Effector CD4-positive, alpha-beta T cell (primary cell): ENCODE results near the gene ZRANB1.
"Not testable (repeated sequence)": the region's sequence is repeated elsewhere in the genome, so short reads cannot be mapped to it uniquely, and the experiment has no call there.

Experiments
- DNase-seq: peaks from one replicate; pipeline ENCODE4 v3.0.0-alpha.2; 2020

Gene ZRANB1

DNA sequence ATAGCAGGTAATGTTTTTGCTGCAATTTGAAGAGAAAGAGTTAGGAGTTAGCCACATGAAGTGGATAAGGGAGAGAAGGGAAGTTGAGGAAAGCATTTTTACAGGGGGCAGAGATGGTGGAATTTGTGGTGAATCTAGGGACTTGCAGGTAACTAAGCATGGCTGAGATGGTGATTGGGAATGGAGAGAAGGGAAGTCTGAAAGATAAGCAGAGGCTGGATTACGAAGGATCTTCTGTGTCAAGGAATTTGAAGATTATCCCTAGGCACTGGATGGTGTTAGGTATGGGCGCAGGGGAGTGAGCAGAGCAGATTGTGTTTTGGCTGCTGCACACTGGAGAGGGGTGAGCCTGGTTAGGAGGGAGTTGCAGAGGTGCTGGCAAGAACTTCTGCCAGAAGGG lies 25.3 kb downstream of the ZRANB1 start:
- DNase-seq = no peak

DNA sequence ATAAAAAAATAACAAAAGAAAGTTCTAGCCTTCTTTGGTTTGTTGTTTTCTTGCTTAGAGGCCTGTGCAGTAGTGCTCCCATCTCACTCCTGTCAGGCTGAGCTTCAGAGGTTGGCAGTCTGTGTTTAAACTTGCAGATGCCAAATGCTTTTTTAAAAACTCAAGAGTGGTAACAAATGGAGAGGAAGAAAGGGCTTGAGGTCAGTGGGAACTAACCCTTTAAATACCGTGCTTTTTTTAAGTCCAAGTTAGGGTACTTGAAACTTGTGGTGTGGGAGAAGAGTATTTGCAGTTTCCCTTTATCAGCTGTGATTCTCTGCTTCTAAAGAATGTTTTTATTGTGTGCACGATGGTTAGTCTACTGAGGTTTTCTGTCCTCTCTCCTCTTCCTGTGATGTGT lies 29.4 kb downstream of the ZRANB1 start:
- DNase-seq = no peak

DNA sequence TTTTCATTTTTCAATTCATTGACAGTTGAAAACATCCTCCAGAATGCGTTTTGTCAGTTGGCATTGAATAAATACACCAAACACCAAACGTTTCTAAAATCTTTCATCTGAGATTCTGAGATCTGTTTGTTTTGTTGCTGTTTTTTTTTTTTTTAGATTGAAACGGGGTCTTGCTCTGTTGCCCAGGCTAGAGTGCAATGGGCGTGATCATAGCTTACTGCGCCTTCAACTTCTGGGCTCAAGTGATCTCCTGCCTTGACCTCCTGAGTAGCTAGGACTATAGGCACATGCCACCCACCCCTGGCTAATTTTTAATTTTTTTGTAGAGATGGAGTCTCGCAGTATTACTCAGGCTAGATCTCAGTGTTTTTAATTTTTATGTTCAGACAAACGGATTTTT lies 30.7 kb downstream of the ZRANB1 start:
- no peak for DNase-seq

DNA sequence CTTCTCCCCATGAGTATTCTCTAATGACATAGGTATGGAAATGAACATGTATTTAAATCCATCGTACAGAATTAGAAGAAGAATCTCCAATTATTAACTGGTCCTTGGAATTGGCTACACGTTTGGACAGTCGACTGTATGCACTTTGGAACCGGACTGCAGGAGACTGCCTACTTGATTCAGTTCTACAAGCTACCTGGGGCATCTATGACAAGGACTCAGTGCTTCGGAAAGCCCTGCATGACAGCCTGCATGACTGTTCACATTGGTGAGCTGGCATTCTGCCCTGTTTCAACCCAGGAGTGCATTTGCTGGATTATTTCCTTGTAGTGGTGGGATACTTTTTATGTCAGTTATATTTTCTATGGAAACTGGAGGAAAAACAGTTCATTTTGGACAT lies 32.2 kb downstream of the ZRANB1 start:
- DNase-seq = no peak

DNA sequence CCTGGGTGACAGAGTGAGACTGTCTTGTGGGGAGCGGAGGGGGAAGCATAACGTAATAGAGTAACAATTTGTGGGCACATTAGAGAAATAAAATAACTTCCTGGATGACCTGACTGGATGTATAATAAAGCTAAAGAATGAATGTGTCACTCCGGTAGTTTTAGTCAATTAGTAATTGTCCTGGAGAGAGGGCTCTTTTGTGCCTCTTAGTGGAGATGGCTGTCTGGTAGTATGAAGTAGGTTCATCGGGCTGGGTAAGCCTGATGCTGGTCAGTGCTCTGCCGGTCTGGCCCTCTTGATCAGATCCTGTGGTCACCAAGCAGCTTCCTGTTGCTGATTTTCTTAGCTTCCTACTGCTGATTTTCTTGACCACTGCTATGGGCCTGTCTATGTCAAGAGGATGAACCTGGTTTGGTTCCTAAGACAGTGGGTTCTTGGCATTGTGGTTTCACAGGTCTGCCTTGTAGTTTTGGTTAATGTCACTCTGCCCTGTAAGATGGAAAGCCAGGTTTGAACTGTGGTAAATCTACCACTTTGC lies 34.1 kb downstream of the ZRANB1 start:
- no peak for DNase-seq

DNA sequence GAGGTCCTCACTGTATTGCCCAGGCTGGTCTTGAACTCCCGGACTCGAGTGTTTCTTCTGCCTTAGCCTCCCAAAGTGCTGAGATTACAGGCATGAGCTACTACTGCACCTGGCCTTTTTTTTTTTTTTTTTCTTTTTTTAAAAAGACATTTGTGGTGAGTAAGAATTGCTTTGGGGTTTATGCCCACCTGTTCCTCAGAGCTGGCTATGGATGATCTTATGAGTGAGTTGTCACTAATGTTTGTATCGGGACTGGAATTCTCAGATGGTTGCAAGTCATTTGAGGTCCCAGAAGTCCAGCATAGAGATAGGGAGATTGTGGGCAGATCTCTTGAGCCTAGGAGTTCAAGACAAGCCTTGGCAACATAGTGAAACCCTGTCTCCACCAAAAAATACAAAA lies 35.2 kb downstream of the ZRANB1 start:
- DNase-seq = no peak

DNA sequence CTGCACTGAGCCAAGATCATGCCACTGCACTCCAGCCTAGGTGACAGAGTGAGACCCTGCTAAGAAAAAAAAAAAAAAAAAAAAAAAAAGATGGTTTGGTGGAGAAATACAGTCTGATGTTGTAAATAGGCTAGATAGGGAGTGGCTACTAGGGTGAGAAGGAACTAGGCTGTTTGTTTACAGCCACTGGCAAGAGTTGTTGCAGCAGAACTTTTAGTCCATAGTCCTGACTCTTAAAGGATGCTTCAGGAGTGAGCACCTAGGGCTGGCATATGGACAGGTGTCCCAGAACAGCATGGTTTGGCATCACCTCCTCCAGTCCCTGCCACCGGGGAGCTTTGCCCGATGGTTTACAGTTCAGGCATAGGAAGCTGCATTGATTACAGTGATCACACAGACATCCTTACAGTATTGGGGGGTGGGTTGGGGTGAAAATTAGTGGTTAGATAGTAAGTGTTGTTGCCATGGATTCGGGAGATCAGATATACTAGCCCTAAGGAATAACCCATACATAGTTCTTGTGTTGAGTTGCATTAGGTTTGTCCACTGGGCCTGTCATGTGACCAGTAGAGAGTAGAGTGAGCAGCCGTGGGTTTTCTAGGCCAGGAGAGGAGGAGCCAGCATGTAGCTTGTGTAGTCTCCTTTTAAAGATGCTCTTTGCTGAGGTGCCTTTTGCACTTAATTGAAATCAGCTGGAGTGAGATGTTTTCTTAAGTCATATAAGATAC lies 35.9 kb downstream of the ZRANB1 start:
- no peak for DNase-seq

DNA sequence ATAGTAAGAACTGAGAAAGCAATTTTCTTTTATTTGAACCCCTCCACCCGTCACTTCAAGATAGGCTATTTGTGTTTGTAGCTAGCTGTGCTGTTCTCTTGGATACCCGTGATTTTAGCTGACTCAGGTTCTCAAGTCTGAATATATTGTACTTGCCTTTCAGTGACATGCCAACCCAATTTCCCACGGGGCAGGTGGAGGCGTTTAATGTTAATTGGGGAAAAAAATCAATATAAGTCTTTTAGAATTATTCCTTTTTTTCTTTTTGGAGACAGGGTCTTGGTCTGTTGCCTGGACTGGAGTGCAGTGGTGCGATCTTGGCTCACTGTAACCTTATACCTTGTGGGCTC lies 36.4 kb downstream of the ZRANB1 start:
- no peak for DNase-seq

DNA sequence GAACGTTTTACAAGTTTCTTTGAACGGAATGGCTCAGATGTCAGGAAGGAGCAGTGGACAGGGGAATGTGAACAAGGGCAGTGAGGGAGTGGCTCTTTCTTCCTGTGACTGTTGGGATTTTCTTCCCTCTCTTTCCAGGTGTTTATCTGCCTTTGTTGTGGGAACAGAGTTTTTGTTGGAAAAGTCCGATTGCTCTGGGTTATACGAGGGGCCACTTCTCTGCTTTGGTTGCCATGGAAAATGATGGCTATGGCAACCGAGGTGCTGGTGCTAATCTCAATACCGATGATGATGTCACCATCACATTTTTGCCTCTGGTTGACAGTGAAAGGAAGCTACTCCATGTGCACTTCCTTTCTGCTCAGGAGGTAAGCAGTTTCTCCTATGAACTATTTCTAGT lies 41.4 kb downstream of the ZRANB1 start:
- DNase-seq = no peak

DNA sequence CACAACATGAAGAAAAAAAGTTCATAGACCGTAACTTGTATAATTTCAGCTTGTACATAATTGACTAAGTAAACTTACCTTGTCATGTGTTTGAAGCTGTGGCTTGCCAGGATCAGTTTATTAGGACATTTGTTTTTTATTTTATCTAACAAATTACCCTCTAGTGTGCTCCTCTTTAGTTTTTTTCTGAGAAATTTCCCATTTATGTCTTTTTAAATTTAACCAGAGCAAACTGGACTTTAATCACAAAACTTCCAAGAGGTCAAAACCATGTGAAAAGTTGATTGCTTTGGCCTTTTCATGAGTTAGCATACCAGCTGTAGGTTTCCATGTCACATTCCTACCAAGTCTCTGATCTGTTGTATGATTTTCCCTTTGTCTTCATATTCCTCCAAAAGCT lies 42.5 kb downstream of the ZRANB1 start:
- DNase-seq = no peak

DNA sequence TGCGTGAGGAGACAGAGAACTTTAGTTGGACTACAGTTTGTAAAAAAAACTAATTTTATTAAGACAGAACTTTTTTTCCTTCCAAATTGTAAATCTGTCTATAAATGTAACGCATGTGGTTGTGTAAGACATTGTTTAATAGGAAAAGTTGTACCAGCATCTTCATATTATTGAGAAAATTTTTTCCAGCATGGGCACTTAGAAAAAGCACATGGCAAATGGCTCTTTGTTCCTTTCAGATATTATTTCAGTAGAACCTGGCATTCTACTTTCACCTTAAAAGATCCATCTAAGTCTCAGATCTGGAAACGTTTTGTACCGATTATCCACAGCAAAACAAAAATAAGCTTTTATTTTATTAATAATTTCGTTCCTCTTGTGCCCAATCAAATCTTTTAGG lies 43.2 kb downstream of the ZRANB1 start:
- no peak for DNase-seq

DNA sequence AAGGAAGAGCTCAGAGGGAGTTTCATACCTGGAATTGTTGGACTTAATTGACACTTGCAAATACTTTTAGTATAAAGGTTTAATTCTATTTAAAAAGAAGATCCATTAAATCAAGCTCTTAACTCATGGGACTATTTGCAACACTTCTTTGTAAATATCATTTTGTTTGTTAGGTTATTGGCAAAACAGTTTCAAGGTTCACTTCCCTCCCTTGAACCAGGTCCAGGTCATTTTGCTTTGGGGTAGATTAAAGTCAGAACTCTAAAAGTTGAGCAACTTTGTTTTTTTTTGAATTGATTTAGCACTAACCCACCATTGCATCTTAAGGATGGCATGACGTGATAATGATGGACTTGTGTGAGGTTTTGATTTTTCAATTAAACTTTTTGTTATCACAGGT lies 45.9 kb downstream of the ZRANB1 start:
- no peak for DNase-seq

DNA sequence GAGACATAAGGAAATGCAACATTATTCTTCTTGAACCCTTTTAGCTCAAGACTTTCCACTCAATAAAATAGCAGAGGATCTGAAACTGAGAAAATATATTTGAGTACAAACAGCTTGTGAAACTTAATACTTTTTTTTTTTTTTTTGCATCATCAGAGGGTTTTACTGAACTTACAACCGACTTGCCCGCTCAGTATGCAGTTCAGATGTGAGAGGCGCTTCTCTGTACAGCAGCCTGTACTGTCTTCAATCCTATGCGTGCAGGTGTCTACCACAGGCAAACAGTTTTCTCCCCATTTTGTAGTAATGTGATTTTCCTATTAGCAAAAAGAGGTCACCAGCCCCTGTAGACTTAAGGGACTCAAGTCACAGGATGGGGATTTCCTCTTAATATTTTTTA lies 46.8 kb downstream of the ZRANB1 start:
- DNase-seq = not testable (repeated sequence)

DNA sequence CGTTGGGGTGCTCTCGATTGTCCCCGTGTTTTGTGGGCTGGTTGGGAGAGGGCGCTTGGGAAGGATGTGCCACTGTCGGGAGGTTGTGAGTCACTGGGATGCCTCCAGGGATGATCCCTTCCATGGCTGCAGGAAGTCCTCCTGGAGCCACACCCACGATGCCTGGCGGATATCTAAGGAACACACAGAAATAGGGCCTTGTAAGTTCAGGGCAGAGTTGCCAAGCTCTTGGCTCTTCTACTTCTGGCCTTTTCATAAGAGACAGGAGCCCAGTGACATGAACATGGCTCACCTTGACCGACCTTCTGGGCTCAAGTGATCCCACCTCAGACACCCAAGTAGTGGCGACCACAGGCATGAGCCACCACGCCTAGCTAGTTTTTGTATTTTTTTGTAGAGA lies 47.6 kb downstream of the ZRANB1 start:
- no peak for DNase-seq

DNA sequence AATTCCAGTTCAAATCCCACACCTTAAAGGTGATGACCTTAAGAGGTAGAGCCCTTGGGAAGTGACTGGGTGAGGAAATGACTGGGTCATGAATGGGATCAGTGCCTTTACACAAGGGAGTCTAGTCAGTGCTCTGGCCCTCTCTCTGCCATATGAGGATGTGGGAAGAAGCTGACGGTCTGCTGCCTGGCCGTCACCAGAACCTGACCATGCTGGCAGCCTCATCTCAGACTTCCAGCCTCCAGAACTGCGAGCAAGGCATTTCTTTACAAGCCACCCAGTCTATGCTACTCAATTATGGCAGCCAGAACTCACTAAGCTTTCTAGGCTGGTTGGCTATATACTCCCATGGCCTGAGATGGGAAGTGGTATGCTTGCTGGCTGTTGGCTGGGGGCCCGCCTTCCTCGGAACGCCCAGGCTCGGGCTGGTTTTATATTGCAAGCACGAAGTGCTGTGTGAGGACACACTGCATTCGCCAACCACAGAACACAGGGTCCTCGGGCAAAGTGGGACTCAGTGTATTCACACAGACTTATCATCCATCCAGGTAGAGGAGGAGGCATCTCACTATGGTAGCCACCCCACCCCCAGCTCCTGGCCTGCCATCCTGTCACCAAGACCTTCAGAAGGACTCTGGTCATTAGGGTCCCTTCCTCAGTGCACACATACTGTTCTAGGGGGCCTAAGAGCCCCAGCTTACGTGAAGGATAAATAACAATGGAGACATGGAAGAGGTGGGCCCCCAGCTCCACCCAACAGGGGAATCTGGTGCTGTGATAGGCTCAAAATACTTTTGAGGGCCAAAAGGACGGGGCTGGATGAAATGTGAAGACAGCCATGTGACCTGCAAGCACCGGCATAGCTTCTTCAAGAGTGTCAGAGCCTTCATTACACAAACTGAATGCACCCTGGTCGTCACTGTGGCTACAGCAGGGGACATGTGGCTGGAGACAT lies 49.0 kb downstream of the ZRANB1 start:
- no peak for DNase-seq

DNA sequence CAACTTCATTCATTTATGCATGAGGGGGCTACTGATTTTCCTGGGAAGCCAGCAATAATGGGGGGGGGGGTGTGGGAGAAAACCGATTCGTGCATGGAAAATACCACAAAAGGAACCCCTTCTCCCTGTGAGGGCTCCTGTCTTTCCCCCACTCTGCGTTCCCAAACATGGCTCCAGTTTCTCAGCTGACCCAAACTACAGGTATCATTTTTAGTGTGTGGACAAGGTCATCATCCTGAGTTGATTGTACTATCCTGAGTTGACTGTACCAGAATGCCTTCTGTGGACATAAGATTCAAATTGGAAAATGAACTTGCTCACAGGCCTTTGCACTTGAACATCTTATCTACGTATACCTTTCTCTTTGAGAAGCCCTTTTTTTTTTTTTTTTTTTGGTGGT lies 49.9 kb downstream of the ZRANB1 start:
- no peak for DNase-seq

DNA sequence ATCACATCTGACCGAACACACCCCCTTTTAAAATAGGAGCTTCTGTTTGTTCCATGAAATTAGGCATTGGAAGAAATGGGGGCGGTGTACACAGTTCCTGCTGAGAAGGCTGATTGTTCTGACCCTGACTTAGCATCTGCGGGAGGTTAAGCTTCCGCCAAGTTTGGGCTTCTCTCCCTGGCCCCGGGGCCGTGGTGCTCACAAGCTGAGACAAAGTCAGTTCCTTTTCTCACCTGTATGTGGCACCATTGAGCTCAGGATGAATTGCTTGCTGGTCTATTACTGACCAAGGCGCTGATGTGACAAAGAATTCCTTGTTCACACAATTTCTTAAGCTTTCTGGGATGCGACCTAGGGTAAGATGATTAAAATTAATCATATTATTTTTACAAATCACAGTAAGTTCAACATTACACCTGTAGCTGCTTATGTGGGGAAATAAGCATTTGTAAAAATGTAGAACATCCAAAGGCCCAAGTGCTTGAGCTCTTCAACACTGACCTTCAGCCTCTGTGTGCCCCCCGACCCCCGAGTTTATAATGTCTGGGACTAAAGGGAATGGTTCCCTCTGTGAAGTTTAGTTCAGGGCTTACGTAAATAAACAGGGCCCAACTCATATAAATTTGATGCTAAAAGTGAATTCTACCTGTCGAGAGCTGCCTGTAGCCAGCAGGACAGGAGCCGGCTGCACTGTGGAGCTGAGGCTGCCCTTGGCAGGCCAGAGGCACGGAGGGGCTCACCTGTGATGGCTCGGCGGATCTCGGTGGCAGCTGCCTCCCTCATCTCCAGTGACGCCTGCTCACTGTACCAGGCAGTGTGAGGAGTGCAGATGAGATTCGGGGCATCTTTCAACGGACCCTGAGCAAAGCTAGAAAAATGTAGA lies 50.8 kb downstream of the ZRANB1 start:
- no peak for DNase-seq

DNA sequence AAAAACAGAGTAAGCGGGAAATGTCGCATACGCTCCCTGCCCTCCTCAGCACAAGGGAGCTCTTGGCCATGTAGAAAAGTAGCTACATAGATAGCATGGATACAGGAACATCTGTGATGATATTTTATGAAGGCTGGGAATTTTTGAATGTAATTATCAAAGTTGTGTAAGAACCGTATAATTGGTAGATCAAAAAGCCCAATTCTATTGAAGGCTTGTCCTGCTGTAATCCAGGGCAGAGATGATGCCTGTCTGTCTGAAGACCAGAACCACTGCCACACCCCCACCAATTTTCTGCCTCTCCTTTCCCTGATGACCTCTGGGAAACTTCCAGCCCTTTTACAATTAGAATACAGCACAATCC lies 51.4 kb downstream of the ZRANB1 start:
- DNase-seq = no peak

DNA sequence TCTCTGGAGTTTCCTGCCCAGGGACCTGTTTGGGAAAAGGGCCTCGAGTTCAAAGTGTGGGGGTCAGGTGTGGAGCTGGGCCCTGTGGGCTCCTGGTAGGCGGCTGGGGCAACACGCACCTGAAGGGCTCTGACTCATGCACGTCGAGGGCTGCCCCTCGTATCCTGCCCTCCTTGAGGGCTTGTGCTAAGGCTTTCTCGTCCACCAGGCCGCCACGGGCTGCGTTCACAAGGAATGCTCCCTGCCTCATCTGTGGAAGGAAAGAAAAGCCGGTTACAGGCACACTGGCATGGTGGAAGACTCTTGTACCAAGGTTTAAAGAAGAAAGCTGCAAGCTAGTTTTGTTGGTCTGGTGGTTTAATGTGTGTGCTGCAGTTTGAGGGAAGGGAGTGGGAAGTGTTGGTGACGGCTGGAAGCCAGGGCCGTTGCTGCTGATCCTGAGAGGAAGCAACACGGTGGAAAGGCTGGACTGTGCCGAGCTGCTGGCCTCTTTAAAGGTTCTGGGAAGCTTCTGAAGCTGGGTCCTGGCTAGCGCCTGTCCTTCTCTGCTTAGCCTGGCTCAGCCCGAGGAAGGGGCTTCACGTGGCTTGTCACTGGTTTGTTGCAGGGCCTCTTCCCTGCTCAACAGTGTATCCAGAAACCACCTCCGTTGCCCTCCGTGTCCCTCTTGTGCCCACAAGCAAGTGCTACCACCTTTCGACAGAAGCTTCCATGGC lies 52.0 kb downstream of the ZRANB1 start:
- no peak for DNase-seq

DNA sequence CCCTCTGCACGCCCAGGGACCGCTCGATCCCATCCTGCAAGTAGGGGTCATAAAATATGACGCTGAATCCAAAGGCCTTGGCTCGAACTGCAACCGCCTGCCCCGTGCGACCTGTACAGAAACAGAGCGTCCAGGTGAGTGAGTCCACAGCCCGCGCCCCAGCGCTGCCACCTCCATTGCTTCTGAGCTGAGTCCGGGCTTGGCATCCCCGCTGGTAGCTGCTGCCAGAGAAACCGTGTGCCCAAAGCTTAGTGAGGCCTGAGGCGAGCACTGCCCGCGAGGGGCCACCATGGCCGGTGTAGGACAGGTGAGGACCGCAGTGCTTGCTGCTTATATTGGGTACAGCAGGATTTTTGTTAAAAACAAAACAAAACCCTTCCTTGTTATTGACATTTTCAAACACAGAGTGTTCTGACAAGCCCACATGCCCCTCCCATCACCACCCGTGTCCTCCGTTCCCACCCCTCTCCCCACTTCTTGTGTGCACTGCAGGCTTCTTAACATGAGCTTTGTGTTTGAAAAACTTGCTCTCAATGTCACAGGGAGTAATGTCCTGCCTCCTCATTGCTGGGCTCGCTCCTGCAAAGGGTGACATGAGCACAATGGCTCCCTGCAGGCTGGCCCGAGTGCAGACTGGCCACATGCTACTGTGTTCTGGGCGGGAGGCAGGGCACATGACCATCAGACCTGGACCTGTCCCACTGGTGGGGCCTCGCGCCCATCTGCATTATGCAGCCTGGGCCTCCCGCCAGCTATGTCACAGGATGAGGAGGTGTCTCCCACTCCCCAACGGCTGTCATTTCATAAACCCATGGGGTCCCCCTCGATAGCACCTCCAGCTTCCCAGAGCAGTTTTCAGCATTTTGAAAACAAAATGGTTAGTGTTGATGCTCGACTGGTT lies 52.9 kb downstream of the ZRANB1 start:
- DNase-seq = no peak

DNA sequence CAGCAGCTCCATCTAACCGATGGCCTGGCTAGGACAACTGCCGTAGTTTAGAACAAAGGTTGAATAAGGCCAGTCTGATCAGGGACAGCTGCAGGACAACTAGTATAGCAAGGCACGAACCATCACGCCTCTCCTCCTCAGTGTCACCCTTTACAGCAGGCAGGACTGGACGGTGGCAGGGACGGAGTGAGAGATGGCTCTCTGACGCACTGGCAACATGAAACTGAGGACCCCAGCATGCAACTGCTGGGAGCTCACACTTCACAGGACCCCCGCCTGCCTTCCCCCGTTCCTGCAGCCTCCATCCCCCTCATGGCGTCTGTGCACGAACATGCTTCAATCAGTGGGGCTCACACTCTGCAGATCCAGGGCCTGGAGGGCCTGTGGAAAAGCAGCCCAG lies 53.7 kb downstream of the ZRANB1 start:
- no peak for DNase-seq
